Caco-2 (cell line): ENCODE measurements around the gene UBE3C. TPM values are rescaled to one million over a fixed set of nuclear protein-coding genes. Genes with fewer than 3 reads are reported as not detected.

Experiments
- BruUV-seq: library from RNA; stranded (reverse); fragments of 400-500 nt; replicated peaks from 2 replicates; lab custom pipeline; 2021; lab: Mats Ljungman, UMichigan
- CTCF ChIA-PET: fragments of 300-600 bp; sonication (Branson Sonifier 250); formaldehyde crosslinking; loops from one replicate; lab custom pipeline; 2022; ENCODE audit warnings: antibody characterized with exemption; lab: Charles Lee
- POLR2A ChIA-PET: fragments of 300-600 bp; sonication (Branson Sonifier 250); formaldehyde crosslinking; loops from one replicate; lab custom pipeline; 2022; ENCODE audit warnings: antibody characterized with exemption; lab: Charles Lee
- DNase-seq, 2 experiments: peaks; one replicate each; pipeline versions ENCODE4 v3.0.0 to v3.0.0-alpha.2; 2020 to 2022
- H3K27me3 ChIP-seq: replicated peaks from 2 replicates; pipeline ENCODE4 v1.6.0; 2011; ENCODE audit warnings: low read length; ENCODE audit not compliant: control insufficient read depth, insufficient read depth
- H3K36me3 ChIP-seq: 2 replicates; pipeline ENCODE4 v1.5.1; 2011; ENCODE audit warnings: low read length; ENCODE audit not compliant: control insufficient read depth, insufficient read depth
- H3K4me1 ChIP-seq: fragments of 250-450 bp; sonication (Bioruptor Pico); 2 replicates; pipeline ENCODE4 v1.5.1; 2020; ENCODE audit warnings: mild to moderate bottlenecking
- H3K4me3 ChIP-seq: 2 replicates; pipeline ENCODE4 v1.5.1; 2011; ENCODE audit warnings: low read depth, mild to moderate bottlenecking, control low read depth, low read length
- H3K9me3 ChIP-seq: fragments of 250-450 bp; sonication (Bioruptor Pico); 2 replicates; pipeline ENCODE4 v1.5.1; 2020; ENCODE audit warnings: mild to moderate bottlenecking, moderate library complexity
- H3K27ac Mint-ChIP-seq: one replicate; pipeline ENCODE4 v1.8.0; 2022; ENCODE audit warnings: mixed read lengths; ENCODE audit not compliant: unreplicated experiment
- H3K27me3 Mint-ChIP-seq: one replicate; pipeline ENCODE4 v1.8.0; 2022; ENCODE audit warnings: mixed read lengths; ENCODE audit not compliant: insufficient read depth, unreplicated experiment
- H3K36me3 Mint-ChIP-seq: one replicate; pipeline ENCODE4 v1.8.0; 2022; ENCODE audit warnings: mild to moderate bottlenecking, mixed read lengths; ENCODE audit not compliant: insufficient read depth, unreplicated experiment
- H3K4me1 Mint-ChIP-seq: one replicate; pipeline ENCODE4 v1.8.0; 2022; ENCODE audit warnings: low read depth, mixed read lengths; ENCODE audit not compliant: unreplicated experiment
- H3K4me3 Mint-ChIP-seq: one replicate; pipeline ENCODE4 v1.8.0; 2022; ENCODE audit warnings: mild to moderate bottlenecking, moderate library complexity, mixed read lengths; ENCODE audit not compliant: unreplicated experiment
- H3K9me3 Mint-ChIP-seq: one replicate; pipeline ENCODE4 v1.8.0; 2022; ENCODE audit warnings: mixed read lengths; ENCODE audit not compliant: unreplicated experiment
- CTCF ChIP-seq, 2 experiments: fragments of 200-600 bp in 1 of 2; IDR thresholded peaks; 1 replicate in 1 of 2; 2 replicates in 1 of 2; pipeline versions ENCODE4 v1.5.1 to v1.8.0; 2011 to 2022; ENCODE audit warnings: antibody characterized with exemption in 1 of 2, control low read depth in 1 of 2, inconsistent platforms in 1 of 2, low read depth in 1 of 2, low read length in 1 of 2, mild to moderate bottlenecking in 1 of 2, moderate library complexity in 1 of 2; ENCODE audit not compliant: insufficient read depth in 1 of 2, severe bottlenecking in 1 of 2, unreplicated experiment in 1 of 2
- intact Hi-C: fragments of 100-400 bp; cut with micrococcal nuclease; formaldehyde crosslinking; loops from one replicate; pipeline ENCODE4 v1.10.0; 2022; ENCODE audit not compliant: unreplicated experiment
- total RNA-seq: library from RNA; stranded (reverse); gene quantifications from 2 replicates; pipeline ENCODE4 v1.2.3, GENCODE V29; 2022

Gene UBE3C
- total RNA-seq, 1 experiment from 2014 or later = 76.1 TPM

- TF ChIP-seq CTCF (IDR thresholded peaks at IDR 0.05; ENCODE audit: insufficient read depth in 1 of 2, low read depth in 1 of 2, low read length in 1 of 2, severe bottlenecking in 1 of 2, unreplicated experiment in 1 of 2) = no peak
- POLR2A ChIA-PET = no interaction called here
- Mint-ChIP-seq H3K9me3 (no peaks in the 10 kb centered on the region), H3K36me3 (peaks cover 83% of the 10 kb centered on the region), H3K4me1 (no peaks in the 10 kb centered on the region), H3K27ac (no peak overlapping the region), H3K27me3 (no peaks in the 10 kb centered on the region), H3K4me3 (no peak overlapping the region)
- no peaks in the 10 kb centered on the region for H3K4me1 ChIP-seq
- no peaks in the 10 kb centered on the region for H3K27me3 ChIP-seq
- H3K4me3 ChIP-seq = no peak overlapping the region
- no TSS peak for BruUV-seq
- DNase-seq = no peak
- peaks cover 12% of the 10 kb centered on the region for H3K36me3 ChIP-seq
- CTCF ChIA-PET = no interaction called here
- intact Hi-C loops = no loop called here
- no peaks in the 10 kb centered on the region for H3K9me3 ChIP-seq
These were observed 126.3 kb downstream of the UBE3C start for GRCh38 chr7:157265051-157265450.

DNA sequence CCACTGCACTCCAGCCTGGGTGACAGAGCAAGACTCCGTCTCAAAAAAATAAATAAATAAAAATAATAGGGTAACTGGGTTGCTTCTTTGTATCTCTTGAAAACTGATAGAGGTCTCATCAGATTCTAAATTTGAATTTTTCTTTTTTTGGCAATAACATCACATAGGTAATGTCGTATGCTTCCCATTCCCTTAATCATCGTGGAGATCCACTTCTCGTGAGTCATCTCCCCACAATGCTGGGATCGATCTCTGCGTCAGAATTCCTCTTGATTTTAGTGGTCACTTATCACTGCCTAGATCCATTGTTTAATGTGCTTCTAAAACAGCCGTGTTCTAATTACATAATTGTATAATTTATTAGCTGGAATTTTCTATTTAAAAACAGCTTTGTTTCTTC, 127.5 kb downstream of the UBE3C start:
- H3K4me1 Mint-ChIP-seq = no peaks in the 10 kb centered on the region
- ChIA-PET POLR2A (no interaction called here), CTCF (interaction anchor here (0.6 kb wide), 1 partner anchor 280 kb away, joined by 5 read pairs; no protein-coding TSS in a partner anchor)
- intact Hi-C loops = no loop called here
- no peak overlapping the region for H3K27ac Mint-ChIP-seq
- H3K9me3 Mint-ChIP-seq = no peaks in the 10 kb centered on the region
- Histone ChIP-seq H3K4me3 (no peak overlapping the region), H3K36me3 (peaks cover 12% of the 10 kb centered on the region), H3K27me3 (no peaks in the 10 kb centered on the region), H3K4me1 (no peaks in the 10 kb centered on the region), H3K9me3 (no peaks in the 10 kb centered on the region)
- peaks cover 72% of the 10 kb centered on the region for H3K36me3 Mint-ChIP-seq
- no peak overlapping the region for H3K4me3 Mint-ChIP-seq
- no peak for DNase-seq
- no TSS peak for BruUV-seq
- no peak for TF ChIP-seq CTCF (IDR thresholded peaks at IDR 0.05; ENCODE audit: insufficient read depth in 1 of 2, low read depth in 1 of 2, low read length in 1 of 2, severe bottlenecking in 1 of 2, unreplicated experiment in 1 of 2)
- H3K27me3 Mint-ChIP-seq = no peaks in the 10 kb centered on the region

- Histone ChIP-seq H3K9me3 (no peaks in the 10 kb centered on the region), H3K4me1 (no peaks in the 10 kb centered on the region), H3K4me3 (no peak overlapping the region), H3K27me3 (no peaks in the 10 kb centered on the region), H3K36me3 (peaks cover 12% of the 10 kb centered on the region)
- CTCF ChIA-PET = no interaction called here
- no peak for TF ChIP-seq CTCF (IDR thresholded peaks at IDR 0.05; ENCODE audit: insufficient read depth in 1 of 2, low read depth in 1 of 2, low read length in 1 of 2, severe bottlenecking in 1 of 2, unreplicated experiment in 1 of 2)
- Mint-ChIP-seq H3K36me3 (peaks cover 62% of the 10 kb centered on the region), H3K4me3 (no peak overlapping the region), H3K27me3 (no peaks in the 10 kb centered on the region), H3K9me3 (no peaks in the 10 kb centered on the region), H3K27ac (no peak overlapping the region), H3K4me1 (no peaks in the 10 kb centered on the region)
- DNase-seq = no peak
- BruUV-seq = no TSS peak
- POLR2A ChIA-PET = no interaction called here
- intact Hi-C loops = no loop called here
These were observed 128.8 kb downstream of the UBE3C start for GRCh38 chr7:157267516-157267915.
